IPS-18c (cell line): Measurements from ENCODE around the gene DBF4.
"Not testable (repeated sequence)": the region's sequence is repeated elsewhere in the genome, so short reads cannot be mapped to it uniquely, and the experiment has no call there.

Source experiments
- H3K4me3 ChIP-seq: 2 replicates; pipeline ENCODE4 v1.7.0; 2013; ENCODE audit warnings: low read depth, mild to moderate bottlenecking, low read length, moderate library complexity; ENCODE audit not compliant: insufficient read depth
- H3K9me3 ChIP-seq: one replicate; pipeline ENCODE4 v1.6.1; 2013; ENCODE audit warnings: mild to moderate bottlenecking, low read length, moderate library complexity; ENCODE audit not compliant: control insufficient read depth, insufficient read depth

Gene DBF4

DNA sequence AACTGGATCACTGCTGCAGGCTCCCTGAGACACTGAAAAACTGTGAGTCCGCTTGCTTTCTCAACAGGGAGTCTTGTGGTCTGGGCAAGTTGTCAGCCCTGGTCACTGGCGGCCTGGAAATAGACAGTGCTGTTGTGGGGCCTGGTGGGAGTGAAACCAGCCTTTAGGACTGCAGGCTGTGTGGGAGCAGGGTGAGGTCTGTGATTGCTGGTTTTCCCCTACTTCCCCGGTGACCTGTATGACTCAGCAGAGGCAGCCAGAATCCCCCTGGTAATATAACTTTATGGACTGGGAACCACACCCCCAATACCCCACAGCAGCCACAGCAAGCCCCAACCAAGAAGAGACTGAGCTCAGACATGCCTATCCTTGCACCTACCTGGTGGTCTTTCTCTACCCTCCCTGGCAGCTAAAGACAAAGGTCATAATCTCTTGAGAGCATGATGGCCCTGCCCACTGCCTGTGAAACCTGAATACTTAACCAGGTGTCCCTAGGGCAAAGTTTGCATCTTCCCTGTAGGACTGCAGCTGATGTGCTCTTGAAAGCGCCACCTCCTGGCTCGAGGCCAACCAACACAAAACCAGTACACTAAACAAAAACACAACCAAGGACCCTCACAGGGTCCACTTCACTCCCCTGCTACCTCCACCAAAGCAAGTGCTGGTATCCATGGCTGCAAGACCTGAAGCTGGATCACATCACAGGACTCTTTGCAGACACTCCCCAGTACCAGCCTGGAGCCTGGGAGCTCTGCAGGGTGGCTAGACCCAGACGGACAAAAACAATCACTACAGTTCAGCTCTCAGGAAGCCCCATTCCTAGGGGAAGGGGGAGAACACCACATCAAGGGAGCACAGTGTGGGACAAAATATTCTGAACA is 50.5 kb downstream of the DBF4 start:
- no peaks in the 10 kb centered on the region for H3K9me3 ChIP-seq
- no peak overlapping the region for H3K4me3 ChIP-seq

DNA sequence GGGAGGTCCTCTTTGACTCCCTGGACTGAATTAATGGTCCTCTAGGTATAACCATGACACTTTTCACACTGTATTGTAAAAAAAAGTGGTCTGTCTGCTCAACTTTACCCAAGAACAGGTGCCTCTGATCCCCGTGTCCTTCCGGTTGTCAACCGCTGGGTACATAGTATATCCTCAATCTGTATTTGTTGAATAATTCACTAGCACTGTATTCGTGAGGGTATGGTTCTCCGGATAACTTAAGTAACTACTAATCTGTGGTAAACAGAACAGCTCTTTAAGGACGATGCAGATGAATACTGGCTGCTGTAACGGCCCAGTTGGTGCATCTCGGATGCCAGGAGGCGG is 57.3 kb downstream of the DBF4 start:
- peak overlapping the region; percentile 84 for H3K4me3 ChIP-seq
- H3K9me3 ChIP-seq, result no peaks in the 10 kb centered on the region

- H3K9me3 ChIP-seq, result no peaks in the 10 kb centered on the region
- peak within 1 kb of the TSS; percentile 84 for H3K4me3 ChIP-seq
These were observed 57.8 kb downstream of the DBF4 start, which contains the start of gene ADAM22 for GRCh38 chr7:87933953-87934698. ADAM22 (plus strand) TSS chr7:87934251; CDS start chr7:87934466, 215 bp downstream.

GRCh38 chr7:87934699-87935383 is 58.5 kb downstream of the DBF4 start:
- H3K4me3 ChIP-seq, result peak overlapping the region; percentile 84
- H3K9me3 ChIP-seq, result no peaks in the 10 kb centered on the region

DNA sequence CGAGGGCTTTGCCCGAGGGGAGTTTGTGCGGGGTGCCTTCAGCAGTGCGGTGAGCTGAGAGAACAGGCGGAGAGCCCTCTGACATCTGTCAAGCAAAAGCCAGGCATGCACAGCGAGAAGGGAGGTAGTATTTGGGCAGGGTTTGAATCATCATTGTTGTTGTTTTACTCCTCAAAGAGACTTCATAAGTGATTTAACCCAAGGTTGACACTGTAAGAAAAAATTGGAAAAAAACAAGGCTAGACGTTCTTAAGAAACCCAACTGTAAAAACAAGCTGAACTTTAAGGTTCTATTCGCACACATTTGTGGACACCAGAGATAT is 59.1 kb downstream of the DBF4 start:
- Histone ChIP-seq H3K4me3 (peak overlapping the region; percentile 84), H3K9me3 (no peaks in the 10 kb centered on the region)

DNA sequence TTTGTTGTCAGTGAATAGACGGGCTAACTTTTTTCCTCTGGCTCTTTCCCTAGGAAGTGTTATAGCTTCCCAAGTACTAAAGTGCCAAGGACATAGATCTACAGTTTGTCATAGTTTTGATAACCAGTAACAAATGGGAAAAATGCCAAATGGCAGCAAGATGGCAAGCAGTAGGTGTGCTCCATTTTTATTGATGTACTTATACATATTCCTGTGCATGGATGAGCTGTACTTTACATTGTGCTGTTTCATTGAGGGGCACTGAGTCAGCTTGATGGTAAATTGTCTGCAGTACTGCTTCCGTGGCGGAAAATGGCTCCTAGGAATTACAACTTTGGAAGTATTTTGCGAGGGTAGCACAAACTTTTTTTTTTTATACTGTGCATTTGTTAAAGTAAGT is 64.8 kb downstream of the DBF4 start:
- Histone ChIP-seq H3K4me3 (no peak overlapping the region), H3K9me3 (no peaks in the 10 kb centered on the region)

DNA sequence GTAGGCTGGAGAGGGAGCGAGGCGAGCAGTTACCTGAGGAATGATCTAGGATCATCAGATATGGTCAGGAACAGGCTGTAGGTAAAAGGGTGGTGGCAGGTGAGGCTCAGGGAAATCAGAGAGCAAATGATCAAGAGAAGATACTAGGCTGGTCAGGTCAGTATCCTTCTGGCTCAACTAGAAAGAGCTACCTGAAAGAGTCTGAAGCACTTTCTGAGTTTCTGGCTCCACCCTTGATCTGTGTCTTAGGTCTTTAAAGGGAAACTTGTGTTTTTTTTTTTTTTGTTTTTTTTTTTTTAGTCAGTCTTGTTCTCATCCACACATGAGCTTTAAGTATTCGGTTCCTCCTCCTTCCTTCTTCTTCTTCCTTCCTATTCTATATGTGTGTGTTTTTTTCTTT is 68.3 kb downstream of the DBF4 start:
- Histone ChIP-seq H3K9me3 (no peaks in the 10 kb centered on the region), H3K4me3 (no peak overlapping the region)

GRCh38 chr7:87945926-87946325 is 69.6 kb downstream of the DBF4 start:
- H3K9me3 ChIP-seq, H3K4me3 ChIP-seq: not testable (repeated sequence)

DNA sequence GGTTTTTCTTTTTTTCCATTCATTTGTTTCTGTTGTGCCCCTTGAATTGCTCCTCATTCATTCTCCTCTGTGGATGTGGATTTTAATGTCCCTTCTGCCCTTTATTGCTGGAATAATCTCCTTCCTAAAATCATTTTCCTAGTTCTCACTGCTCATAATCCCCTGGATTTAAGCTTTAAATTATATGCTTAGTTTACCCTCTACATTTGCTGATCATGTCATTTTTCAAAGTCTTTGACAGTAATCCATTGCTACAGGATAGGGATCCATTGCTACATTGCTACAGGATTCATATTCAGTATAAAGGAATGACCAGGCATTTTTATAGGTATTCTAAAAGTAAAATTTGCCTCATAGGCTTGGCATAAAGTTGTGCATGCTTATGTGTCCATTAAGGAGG is 72.1 kb downstream of the DBF4 start:
- Histone ChIP-seq H3K9me3 (no peaks in the 10 kb centered on the region), H3K4me3 (no peak overlapping the region)
